Esophagus squamous epithelium (tissue), 4 donors: Measurements from ENCODE around the gene RPE65.

Experiments
- CTCF ChIP-seq, 6 experiments: fragments of 450-650 bp in 4 of 6; fragments of 200-600 bp in 2 of 6; sonication (generic) in 2 of 6; IDR thresholded peaks; one replicate each; pipeline ENCODE4 v1.5.1; 2016 to 2019; ENCODE audit warnings: antibody characterized with exemption in 6 of 6, mild to moderate bottlenecking in 4 of 6, moderate library complexity in 4 of 6
- POLR2A ChIP-seq, 4 donors: fragments of 450-650 bp; IDR thresholded peaks; one replicate each; pipeline ENCODE4 v1.6.1; 2017; ENCODE audit warnings: antibody characterized with exemption in 4 of 4, mild to moderate bottlenecking in 4 of 4, moderate library complexity in 3 of 4

- TF ChIP-seq CTCF (IDR thresholded peaks at IDR 0.05) = no peak
- no peak for TF ChIP-seq POLR2A (IDR thresholded peaks at IDR 0.05)
Observed at GRCh38 chr1:68464891-68465290, 15.1 kb upstream of the RPE65 start.
